NCI-H2171 treated with DMSO at 0.1 percent for 48 hours (cell line): ENCODE data around the gene SETBP1.

Experiments used
- DNase-seq: peaks from one replicate; lab custom pipeline; 2025; lab: John Stamatoyannopoulos, UW

SETBP1 gene

DNA sequence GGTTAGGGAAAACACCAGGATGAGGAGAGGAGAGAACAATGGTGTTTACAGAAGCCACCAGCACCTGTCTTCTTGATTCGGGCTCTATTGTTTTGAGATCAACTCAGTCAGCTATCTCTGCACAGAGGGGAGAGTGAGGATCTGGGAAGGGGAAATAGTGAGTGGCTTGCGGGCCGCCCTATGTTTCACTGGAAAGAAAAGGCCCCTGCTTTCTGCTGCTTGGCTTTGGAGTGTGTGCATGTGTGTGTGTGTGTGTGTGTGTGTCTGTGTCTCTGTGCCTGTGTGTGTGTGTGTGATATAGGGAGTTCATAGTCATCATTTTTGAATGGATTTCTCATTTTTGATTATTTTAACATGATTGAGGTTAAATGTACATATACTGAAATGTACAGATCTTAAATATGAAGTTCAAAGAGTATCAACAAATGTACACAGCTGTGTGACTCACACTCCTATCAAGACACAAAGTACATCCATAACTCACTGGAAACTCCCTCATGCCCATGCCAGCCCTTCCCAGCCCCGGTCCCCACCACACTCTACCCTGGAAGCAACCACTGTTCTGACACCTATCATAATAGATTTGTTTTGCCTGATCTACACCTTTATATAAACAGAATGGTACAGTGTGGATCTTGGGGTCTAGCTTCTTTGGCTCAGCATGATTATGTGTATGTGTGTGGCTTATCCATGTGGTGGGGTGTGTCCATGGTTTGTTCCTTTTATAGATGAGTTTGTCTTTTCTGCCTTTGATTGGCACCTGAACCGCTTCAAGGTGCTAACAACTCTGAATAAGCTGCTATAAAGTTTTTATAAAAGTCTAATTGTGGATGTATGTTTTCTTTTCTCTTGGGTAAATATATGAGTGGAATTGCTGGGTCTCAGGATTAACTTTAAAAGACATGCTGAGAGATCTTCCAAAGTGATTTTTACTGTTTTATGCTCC is 258.3 kb downstream of the SETBP1 start:
- DNase-seq = no peak

DNA sequence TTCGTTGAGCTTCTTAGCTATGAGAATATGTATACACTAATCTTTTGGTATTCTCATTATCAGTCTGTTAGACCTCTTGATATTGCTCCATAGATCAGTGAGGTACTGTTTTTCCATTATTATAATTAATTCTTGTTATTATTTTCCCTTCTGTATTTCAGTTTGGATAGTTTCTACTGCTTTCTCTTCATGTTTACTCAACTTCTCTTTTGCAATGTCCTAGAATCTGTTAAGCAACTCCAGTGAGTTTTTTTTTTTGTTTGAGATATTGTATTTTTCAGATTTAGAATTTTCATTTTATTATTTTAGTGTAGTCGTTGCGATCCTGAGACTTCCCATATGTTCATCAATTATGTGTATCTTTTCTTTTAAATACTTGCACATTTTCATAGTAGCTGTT is 260.8 kb downstream of the SETBP1 start:
- no peak for DNase-seq

DNA sequence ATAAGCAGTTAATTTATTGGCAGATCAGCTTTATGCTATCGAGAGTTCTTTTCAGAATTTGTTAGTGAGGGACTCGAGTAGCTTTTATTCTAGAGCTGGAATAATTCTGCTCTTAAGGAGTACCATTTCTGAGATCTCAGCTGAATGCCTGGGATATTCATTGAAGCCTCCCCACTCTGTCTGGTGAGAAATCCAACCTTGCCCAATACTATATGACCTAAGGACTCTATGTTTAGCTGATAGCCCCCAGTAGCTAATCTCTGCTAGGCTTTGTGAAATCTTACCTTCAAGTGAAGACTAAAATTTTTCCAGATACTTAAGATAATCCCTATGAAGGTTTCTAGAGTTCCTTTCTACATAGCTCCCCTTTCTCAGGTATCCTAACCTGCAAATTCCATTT is 261.4 kb downstream of the SETBP1 start:
- DNase-seq = no peak

DNA sequence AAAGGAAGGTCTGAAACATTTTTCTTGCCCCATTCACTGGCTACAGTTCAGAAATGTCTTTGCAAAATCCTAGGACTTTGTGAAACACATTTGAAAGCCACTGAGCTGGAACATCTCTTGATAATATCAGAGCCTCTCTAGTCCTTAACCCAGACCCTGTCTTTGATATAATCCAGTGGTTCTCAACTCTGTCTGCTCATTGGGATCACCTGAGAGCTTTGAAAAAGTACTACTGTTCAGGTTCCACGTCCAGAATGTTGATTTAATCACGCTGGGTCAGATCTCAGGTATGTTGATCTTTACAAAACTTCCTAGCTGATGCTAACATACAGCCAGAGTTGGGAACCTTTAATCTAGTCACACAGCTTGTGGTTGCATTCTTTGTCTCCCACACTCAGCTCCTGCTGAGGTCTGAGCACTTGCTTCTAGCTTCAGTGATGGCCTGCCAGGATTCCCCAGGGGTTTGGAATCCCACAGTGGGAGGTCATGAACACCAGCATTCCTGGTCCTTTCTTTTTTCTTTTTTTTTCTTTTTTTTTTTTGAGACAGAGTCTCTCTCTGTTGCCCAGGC is 262.7 kb downstream of the SETBP1 start:
- no peak for DNase-seq

DNA sequence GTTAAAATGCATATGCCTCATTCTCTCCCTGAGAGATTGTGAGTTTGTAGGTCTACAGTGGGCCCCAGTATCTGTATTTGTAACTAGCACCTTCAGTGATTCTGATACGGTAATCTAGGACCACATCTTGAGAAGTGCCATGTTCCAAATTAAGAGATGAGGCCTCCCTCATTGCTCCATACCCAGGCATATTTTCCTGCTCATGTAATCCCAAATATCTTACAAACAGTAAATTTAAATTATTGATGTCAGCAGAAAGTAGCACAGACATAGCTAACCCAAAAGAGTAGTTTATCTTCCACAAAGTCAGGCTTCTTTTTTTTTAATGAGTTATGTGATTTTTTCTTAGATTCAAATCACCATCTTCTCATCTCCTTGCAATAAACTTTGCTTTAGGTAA is 263.8 kb downstream of the SETBP1 start:
- DNase-seq = no peak

DNA sequence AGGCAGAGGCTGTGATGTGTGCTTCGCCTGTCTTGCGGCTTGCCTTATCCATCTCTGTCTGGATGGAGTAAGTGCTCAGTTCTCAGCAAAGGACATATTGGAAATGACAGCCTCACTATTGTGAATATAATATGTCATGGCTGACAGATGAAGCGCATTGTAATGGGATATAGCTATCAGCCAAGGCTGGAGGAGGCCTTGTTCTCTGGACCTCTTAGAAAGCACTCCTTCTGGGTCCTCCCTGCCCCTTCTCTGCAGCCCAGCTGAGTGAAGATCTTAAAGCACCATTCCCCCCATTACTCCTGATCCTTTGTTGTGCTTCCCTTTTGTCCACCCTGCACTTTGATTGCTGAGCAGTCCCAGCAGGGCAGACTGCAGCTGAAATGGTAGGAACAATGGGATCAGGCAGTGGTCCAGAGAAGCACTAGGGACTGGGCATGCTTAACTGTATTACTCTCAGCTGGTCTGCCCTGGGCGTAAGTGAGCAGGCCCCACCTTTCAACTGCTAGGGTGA is 265.3 kb downstream of the SETBP1 start:
- DNase-seq = no peak

DNA sequence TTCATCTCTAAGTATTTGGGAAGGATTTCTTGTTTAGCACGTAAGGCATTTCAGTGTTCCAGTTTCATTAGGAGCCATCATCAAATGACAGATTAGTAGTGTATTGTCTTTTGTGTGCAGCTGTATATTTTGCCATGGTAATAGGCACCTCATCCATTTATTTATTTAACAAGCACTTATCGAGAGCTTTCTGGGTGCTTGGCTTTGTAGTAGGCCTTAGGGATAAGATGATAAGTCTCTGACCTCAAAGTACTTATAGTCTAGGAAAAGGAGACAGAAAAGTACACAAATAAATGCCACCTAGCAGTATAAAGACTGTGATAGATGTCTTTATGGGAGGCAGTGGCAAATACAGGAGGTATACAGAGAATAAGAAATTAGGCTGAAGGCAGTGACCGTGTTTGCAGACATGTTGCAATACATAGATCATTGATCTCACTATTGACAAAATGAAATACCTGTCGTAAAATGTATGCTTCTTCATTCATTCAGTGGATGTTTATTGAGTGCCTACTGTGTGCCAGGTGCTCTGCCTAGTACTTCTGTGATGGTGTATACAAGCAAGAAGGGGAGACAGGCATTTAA is 265.9 kb downstream of the SETBP1 start:
- DNase-seq = no peak

DNA sequence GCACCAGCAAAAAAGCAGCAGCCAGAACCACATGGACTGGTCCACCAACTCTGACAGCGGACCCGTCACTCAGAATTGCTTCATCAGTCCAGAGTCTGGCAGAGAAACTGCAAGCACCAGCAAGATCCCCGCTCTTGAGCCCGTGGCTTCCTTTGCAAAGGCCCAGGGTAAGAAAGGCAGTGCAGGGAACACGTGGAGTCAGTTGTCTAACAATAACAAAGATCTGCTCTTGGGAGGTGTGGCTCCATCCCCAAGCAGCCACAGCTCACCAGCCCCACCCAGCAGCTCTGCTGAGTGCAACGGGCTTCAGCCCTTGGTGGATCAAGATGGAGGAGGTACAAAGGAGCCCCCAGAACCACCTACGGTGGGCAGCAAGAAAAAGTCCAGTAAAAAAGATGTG is 269.3 kb downstream of the SETBP1 start:
- DNase-seq = no peak

DNA sequence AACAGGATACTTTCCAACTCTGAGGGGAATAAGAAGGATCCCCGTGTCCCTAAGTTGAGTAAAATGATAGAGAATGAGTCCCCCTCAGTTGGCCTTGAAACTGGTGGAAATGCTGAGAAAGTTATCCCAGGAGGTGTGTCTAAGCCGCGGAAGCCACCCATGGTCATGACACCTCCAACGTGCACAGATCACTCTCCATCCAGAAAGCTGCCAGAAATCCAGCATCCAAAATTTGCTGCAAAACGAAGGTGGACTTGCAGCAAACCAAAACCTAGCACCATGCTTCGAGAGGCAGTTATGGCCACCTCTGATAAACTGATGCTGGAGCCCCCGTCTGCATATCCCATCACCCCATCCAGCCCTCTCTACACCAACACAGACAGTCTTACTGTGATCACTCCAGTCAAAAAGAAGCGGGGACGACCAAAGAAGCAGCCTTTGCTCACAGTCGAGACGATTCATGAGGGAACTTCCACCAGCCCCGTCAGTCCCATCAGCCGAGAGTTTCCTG is 270.1 kb downstream of the SETBP1 start:
- DNase-seq = no peak

DNA sequence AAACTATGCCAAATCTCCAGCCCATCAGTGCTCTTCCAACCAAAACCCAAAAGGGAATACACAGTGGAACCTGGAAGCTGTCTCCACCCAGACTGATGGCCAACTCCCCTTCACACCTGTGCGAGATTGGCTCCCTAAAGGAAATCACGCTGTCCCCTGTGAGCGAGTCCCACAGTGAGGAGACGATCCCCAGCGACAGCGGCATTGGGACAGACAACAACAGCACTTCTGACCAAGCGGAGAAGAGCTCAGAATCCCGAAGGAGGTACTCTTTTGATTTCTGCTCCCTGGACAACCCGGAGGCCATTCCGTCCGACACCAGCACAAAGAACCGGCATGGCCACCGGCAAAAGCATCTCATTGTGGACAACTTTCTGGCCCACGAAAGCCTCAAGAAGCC is 271.1 kb downstream of the SETBP1 start:
- no peak for DNase-seq

DNA sequence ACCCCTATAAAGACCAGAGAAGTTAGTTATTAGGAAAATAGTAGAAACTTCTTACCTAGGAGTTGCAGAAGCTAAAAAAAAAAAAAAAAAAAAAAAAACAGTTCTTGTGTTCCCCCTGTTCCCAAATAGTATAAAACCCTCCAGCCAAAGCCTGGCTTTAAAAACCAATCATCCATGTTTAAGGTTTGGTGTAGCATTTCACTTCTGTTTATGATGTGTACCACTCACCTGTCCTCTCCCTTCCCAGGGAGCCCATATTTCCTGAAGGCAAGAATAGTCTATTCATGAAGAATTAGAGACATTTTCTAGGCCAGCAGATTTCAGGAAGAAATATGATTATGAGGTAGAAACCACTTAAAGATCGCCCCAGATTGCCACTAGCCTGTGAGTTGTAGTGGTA is 273.6 kb downstream of the SETBP1 start:
- peak; percentile 11 for DNase-seq

DNA sequence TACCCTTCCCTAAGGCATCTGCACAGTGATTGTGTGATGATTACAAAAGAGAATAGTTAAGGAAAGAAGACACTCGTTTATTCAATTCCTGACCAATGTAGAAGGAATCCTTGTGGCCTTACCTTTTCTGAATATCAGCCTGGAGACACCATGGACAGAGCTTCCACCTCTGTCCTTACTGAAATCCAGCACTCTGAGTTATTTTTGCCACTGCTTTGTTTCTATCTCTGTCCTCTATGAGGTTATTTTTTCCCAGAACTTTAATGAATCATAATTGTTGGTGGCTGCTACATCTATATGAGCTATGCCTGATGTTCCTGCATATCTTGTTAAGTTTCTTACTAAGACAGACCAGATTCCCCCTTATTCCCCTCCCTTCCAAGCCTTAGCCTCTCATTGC is 275.1 kb downstream of the SETBP1 start:
- no peak for DNase-seq

DNA sequence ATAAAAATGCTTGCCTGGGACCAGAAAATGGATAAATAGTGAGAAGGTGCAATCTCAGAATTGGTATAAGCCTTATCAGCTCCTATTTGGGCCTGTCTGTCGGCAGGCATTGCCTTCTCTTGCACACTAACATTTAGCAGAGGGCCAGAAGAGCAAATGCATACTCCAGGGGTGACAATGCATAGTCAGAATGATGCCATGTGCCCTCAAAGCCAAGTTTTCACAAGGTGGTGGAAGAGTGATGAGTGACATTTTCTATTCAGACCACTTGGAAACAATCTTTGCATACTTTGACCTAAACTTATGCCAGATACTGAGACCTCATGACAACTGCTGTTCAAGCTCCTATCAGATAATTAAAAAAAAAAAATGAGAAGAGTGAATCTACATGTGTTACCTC is 276.3 kb downstream of the SETBP1 start:
- DNase-seq = no peak

DNA sequence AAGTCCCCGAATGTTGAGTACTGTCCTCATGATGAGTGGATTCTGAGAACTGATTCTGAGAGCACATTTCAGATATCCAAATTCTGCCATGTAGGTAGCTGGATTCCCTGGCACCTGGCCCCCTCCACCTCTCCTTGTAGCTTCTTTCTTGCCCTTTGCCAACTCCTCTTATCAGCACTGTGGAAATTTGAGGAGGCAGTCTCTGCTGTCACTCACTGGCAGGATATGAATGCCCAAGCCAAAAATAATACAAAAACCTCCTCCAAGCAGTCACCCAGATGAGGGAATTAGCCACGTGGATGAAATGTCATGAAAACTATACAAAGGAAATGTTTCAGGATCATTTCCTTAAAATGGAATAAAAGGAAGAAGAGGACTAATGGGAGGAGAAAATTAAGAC is 276.8 kb downstream of the SETBP1 start:
- DNase-seq = peak; percentile 13

DNA sequence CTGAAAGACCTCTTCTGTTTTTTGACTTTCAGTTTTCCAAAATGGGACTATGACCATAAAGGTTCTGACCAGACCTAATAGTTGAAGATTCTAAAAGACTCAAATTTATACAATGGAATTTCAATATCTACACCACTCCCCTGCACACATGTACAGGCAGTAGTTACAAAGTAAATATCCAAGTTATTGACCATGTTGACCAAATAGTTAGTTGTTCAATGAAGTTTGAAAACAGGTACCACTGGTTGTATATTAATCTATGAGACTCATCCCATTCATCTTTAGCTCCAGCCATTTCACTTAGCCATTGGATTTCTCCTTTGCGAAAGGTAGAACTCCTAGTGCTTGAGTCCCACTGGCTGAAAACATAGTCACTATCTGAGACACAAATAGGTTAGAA is 277.4 kb downstream of the SETBP1 start:
- DNase-seq = no peak

DNA sequence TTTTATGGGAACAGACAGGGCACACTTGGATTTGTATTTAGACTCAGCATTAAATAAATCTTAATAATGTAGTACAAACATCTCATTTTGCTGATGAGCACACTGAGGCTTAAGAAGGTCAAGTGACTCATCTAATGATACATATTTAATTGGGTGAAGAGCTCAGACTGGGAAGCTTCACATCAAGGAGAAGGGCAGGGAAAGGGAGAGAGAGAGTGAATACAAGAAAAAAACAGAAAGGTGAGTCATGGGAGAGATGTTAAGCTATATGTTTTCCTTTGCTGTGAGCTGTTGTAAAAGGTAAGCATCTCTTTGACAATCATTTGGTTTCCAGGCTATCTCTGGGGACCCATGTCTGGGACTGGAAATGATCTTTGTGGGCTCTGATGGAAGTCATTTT is 277.8 kb downstream of the SETBP1 start:
- DNase-seq = no peak

DNA sequence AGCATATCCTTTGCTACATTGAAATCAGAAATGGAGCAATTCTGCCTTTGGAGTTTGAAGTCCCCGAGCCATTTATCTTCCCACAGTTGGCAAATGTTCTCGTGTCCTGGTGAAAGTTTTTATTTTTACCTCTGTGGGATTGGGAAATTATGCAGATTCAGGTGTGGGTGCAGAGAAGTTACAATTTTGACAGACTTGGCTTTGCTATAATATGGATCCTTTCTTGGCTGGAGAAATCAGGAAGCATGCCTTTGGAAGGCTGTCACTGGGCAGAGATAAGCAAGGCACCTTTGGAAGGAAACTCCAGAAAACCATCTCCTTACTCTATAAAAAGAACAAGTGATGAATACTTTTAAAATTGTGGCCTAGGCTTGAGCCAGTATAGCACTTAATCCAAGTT is 278.3 kb downstream of the SETBP1 start:
- no peak for DNase-seq

DNA sequence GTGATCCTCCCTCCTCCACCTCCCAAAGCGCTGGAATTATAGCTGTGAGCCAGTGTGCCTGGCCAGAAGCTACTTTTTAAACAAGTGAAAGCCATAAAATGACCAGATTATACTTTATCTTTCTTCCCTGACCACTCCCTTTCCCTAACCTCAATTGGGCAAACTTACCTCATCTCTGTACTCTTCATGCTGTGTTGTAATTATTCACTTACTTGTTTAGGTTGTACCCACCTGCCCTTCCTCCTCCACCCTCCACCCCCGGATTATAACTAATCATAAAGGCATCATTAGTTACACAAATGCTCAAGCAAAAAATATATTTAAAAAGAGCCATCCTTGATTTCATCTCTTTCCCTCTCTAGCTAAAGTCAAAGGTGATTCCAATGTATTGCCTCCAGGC is 279.9 kb downstream of the SETBP1 start:
- no peak for DNase-seq

DNA sequence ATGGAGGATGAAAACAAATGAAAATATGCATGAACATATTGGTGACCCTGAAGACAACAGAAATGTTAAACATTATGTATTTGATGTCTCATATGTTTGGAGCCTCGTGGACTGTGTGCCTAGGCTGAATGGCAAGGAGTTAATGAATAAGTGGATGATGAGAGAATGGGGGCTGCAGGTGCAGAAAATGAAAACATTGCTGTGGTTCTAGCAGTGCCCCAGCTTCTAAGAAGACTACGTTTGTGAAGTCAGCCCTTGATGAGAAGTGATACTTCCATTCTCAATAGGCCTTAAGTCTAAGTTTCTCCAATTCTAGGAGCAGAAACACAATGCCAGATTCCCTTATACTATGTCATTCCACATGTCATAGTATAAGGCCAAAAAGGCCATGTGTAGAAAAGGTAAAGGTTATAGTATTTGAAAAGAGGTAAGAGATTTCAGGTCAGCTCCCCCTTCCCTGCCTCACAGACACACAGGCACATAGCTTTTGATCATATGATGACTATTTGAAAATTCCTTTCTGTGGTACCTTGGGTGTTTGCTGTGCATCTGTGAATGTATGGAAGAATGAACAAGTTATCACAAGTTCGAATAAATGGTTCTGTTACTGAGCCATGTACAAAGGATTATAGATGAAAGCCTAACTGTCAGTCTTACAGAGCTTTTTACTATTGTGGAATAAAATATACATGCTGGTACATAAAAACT is 280.8 kb downstream of the SETBP1 start:
- DNase-seq = no peak

DNA sequence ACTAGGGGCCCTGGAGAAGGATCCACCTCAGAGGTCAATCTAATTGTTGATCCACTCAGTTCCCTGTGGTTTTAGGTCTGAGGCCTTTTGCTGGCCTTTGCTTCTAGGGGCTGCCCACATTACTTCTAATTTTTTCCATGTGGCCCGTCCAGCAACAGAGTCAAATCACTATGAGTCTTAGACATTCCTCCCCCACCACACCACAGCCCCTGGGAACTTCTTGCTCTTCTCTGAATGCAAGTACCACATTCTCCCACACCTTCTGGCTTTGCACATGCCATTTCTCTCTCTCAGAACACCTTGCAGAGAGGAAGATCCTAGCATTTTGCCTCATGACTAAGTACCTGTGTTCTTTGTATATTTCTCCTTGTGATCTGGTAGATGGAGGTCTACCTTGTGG is 286.9 kb downstream of the SETBP1 start:
- no peak for DNase-seq

DNA sequence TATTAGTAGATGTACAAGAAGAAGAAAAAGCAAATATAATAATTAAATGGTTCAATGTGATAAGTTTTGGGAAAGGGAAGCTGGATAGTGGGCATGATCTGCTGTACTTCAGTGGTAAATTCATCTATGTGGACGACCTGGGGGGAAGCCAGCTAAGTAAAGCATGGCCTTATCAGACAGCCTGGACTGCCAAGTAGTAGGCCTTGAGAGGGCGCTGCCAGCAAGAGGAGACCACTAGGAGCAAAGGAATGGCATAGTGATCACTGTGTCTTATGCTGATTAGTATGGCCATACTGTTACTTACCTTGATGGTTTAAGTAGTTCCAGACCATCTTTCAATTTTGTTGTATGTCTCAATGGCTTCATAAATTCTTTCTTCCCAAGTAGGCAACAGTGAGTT is 287.6 kb downstream of the SETBP1 start:
- DNase-seq = no peak

DNA sequence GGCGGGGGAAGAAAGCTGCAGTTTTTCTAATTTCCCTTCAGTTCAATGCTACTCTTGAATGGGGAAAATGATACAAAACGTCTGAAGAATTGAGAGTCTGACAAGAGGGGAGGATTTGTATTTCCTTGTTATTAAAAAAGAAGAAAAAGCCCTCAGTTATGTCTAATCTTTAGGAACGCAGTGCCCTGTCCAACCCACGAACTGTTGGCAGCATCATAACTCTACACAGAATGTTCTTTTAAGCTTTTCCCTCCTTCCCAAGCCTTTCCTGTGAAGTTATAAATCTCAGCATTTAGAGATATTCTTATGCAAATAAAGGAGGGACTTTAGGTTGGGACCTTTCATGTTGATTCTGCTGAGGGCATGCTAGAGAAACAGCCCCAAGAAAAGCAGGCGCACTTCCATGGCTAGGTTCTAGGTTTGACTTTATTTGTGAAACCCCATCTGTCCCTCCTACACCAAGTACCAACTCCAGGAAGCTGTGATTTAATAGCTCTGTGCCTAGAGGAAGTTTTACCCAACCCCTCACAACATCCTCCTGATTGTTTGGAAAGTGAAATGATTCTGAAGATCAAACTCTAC is 288.6 kb downstream of the SETBP1 start:
- DNase-seq = no peak
